DMS 273 (cell line): ENCODE results near the gene RNF121.
"Not testable (repeated sequence)": the region's sequence is repeated elsewhere in the genome, so short reads cannot be mapped to it uniquely, and the experiment has no call there.

ENCODE experiments used
- DNase-seq: peaks from one replicate; lab custom pipeline; 2025; ENCODE audit not compliant: unreplicated experiment; lab: John Stamatoyannopoulos, UW

RNF121 gene

GRCh38 chr11:71928737-71929443 lies at the start of gene RNF121:
TSS of gene RNF121 (plus strand) at chr11:71929046. CDS start at chr11:71929062, 16 bp downstream.
- DNase-seq, result peak; percentile 97

GRCh38 chr11:71885806-71886205 lies 43.0 kb upstream of the RNF121 start:
- DNase-seq, result not testable (repeated sequence)

GRCh38 chr11:71888335-71889010 lies 40.4 kb upstream of the RNF121 start:
- DNase-seq, result not testable (repeated sequence)

- DNase-seq, result not testable (repeated sequence)
Observed at GRCh38 chr11:71889181-71889872, 39.5 kb upstream of the RNF121 start.

- no peak for DNase-seq
Observed at GRCh38 chr11:71895961-71896360, 32.9 kb upstream of the RNF121 start.

GRCh38 chr11:71901137-71901536 lies 27.7 kb upstream of the RNF121 start:
- DNase-seq, result not testable (repeated sequence)

- DNase-seq, result no peak
Observed at GRCh38 chr11:71908218-71908617, 20.6 kb upstream of the RNF121 start.

GRCh38 chr11:71910775-71911174 lies 18.1 kb upstream of the RNF121 start:
- not testable (repeated sequence) for DNase-seq

GRCh38 chr11:71911321-71911985 lies 17.4 kb upstream of the RNF121 start:
- not testable (repeated sequence) for DNase-seq

- not testable (repeated sequence) for DNase-seq
Observed at GRCh38 chr11:71911986-71912340, 16.9 kb upstream of the RNF121 start.

GRCh38 chr11:71913756-71914526 lies 14.9 kb upstream of the RNF121 start:
- no peak for DNase-seq

GRCh38 chr11:71914617-71915189 lies 14.1 kb upstream of the RNF121 start:
- no peak for DNase-seq

GRCh38 chr11:71917646-71918140 lies 11.2 kb upstream of the RNF121 start:
- no peak for DNase-seq

- DNase-seq, result peak; percentile 94
Observed at GRCh38 chr11:71927820-71928736, 768 bp upstream of the RNF121 start, which contains the start of gene XNDC1N. TSS of gene XNDC1N (minus strand) at chr11:71928594. CDS start at chr11:71923353, 5,241 bp downstream.

- no peak for DNase-seq
Observed at GRCh38 chr11:71929491-71929890, 645 bp downstream of the RNF121 start.

GRCh38 chr11:71930556-71931244 lies 1.9 kb downstream of the RNF121 start:
- DNase-seq, result no peak

GRCh38 chr11:71931245-71931602 lies 2.4 kb downstream of the RNF121 start:
- no peak for DNase-seq

GRCh38 chr11:71933141-71933933 lies 4.5 kb downstream of the RNF121 start:
- DNase-seq, result no peak
